Stimulated activated CD4-positive, alpha-beta T cell treated with anti-CD3 and anti-CD28 coated beads, Interleukin-15, amount 100 ng/mL, for 48 hours (primary cell): Measurements from ENCODE around the gene CMPK2.

Experiments used
- DNase-seq, 2 donors: peaks; one replicate each; pipeline ENCODE4 v3.0.0-alpha.2; 2020; ENCODE audit warnings: low read depth in 2 of 2

Gene CMPK2

GRCh38 chr2:6841537-6842287 is 24.0 kb downstream of the CMPK2 start:
- no peak for DNase-seq

DNA sequence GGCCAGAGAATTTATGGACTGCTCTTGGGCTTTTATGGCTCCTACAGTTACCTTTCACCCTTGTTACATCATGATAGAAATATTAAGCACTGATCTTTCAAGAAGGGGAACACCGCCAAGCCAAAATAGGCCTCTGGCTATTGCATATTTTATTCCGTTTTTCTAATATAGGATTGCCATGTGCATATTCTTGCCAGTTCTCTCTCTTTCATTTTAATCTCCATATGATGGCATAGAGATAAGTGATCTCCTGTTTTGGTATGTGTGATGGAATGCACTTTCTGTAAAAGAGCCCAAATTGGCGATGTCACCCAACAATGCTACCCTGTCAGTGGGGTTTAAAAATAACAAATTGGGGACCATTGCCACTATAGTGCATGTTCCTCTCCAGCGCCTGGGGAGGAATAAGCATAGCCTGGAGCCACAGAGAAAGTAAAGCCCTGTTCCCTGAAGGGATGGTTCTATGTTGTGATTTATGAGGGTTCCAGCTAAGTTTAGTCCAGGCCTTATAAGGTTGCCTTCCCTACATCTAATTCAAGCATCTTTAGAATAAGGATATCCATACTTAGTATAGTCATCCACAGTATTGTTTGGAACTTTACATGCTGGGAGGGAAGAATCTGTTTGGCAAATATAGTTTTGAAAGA is 26.9 kb downstream of the CMPK2 start:
- no peak for DNase-seq

DNA sequence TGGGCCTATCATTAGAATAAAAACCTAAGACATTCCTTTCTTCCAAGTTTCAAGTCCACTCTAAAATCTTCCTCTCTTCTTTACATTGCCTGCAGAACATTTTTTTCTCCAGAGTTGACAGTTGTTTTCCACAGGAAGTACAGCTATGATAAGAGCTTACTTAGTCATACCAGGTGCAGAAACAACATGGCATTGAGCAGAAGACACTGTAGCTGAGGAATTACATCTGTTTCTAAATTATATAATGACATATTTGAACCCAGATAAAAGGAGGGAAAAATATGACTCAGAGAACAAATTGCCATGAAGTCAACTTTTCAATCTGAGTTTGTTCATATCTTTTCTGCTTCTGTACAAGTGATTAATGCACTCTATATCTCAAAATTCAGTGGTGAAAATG is 30.2 kb downstream of the CMPK2 start:
- no peak for DNase-seq

DNA sequence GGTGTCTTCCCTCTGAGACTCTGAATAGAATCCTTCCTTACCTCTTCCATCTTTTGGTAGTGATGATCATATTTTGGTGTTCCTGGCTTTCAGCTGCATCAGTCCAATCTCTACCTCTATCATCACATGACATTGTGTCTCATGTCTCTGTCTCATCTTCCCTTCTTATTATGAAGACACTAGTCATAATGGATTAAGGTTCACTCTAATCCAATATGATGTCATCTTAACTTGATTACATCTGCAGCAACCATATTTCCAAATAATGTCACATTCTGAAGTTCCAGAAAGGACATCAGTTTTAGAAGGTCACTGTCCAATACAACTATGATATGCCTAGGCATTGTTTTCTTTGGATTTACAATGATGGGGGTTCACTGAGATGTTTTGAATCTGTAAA is 31.5 kb downstream of the CMPK2 start:
- no peak for DNase-seq

DNA sequence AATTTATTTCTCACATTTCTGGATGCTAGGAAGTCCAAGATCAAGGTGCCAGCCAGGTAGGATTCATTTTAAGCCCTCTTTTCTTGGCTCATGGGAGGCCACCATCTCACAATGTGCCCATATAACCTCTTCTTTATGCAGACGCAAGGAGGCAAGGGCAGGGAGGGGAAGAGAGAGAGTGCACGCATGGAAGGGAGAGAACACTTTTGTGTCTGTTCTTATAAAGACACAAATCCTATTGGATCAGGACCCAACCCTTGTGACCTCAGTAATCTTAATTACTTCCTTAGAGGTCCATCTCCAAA is 32.5 kb downstream of the CMPK2 start:
- no peak for DNase-seq

- DNase-seq, result no peak
These were observed 33.0 kb downstream of the CMPK2 start for GRCh38 chr2:6832596-6833299.

DNA sequence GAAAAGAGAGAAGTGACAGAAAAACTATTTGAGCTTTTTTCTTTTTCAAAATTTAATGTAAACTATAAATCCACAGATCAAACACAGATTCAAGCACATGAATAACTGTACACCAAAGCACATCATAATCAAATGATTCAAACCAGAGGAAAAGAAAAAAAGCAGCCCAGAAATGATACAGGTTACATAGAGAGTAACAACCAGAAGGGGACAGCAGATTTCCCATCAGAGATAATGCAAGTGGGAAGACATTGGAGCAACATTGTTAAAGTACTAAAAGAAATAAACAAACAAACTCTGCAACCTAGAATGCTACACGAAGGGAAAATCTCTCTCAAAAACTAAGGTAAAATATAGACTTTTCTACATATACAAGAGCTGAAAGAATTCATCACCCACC is 34.5 kb downstream of the CMPK2 start:
- no peak for DNase-seq

GRCh38 chr2:6828299-6828584 is 37.5 kb downstream of the CMPK2 start:
- DNase-seq, result no peak

DNA sequence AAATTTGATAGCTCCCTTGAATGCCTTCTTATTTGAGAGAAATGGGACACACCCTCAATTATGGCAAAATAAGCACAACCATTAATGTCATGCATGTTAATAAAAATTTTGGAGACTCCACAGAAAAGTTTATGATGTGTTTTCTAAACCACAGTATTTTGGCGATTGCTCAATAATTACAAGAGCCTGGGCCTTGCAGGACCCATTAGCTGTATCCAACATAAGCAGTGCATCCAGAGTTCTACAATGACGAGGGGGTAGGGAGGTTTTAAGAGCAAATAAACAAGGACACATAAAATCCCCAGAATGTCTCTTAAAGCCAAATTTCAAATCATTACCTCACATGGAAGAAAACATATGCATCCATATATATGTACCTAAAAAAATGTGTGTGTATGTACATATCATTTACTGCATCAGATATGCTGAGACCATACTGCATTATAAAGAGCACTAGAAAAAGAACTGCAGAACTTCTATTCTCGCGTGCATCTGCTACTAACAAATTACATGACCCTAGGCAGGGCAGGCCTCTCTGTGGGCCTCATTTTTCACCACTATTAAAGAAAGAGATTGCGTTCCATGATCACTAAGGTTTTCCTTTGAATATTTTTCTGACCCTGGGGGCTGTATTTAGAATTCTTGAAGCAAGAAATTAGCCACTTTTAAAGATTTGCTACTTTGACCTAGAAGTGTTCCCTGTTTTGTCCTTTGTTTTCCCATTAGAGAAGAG is 38.0 kb downstream of the CMPK2 start:
- DNase-seq, result no peak

DNA sequence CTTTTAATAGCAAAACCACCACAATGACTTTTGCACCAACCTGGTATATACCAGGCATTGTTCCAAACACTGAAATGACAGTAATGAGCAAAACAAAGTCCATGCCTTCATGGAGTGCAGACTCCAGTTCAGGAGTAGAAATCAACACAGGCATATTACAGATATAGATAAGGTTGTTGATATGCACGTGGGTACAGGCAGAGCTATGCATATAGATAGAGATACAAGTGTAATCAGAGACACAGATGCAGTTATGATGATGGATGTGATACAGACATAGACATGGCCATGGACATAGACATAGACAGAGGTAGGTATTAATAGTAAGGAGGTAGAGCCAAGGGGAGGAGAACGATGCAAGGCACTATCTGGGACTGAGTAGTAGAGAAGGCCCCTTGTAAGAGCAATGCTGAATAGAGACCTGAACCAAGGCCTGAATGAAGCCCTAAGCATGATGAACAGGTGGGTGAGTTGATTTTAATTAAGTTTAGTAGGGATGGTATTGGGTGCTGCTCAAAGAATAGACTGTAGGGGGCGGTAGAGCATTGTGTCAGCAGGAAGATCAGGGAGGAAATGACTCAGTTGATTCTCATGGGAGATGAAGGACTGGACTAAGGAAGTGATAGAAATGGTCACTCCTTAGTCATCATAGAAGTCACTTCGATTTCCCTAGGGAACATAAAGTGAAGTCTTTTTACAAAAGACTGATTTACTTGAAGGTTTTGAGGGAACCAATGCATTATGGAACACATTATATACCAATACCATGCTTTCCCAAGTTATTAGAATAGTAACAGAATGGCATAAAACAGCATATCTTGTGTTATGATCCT is 39.4 kb downstream of the CMPK2 start:
- DNase-seq, result peak; percentile 30 to 53

- DNase-seq, result no peak
These were observed 40.7 kb downstream of the CMPK2 start for GRCh38 chr2:6824962-6825361.

DNA sequence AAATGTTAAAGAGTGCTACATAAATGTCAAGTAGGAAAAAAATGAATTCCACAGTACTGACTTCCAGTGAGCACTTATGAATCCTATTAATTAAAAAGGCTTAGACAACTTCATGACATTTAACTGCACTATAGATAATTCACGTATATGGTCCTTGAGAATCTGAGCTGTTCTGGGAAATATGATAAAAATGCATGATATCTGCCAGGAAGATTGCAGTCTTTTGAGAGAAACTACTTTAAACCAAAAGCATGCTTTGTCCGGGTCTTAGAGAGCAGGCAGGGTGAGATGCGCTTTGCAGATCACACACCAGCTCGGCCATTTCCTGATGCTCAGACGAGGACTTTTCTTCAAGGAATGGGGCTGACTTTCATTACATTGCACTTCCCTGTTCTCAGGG is 42.6 kb downstream of the CMPK2 start:
- no peak for DNase-seq

GRCh38 chr2:6822406-6822805 is 43.3 kb downstream of the CMPK2 start:
- no peak for DNase-seq

- no peak for DNase-seq
These were observed 44.7 kb downstream of the CMPK2 start for GRCh38 chr2:6820903-6821584.

DNA sequence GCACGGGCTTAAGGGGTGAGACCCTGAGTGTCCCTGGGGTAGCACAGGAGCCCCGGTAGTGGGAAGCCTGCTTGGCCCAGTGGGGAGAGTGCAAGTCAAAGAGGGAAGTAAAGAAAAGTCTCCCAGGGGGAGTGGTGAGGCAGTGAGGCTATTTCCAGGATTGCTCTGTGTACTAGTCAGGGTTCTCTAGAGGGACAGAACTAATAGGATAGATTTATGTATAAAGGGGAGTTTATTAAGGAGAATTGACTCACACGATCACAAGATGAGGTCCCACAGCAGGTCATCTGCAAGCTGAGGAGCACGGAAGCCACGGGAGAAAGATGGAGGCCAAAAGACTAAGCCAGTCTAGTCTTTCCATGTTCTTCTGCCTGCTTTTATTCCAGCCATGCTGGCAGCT is 45.5 kb downstream of the CMPK2 start:
- DNase-seq, result no peak

- DNase-seq, result no peak
These were observed 46.0 kb downstream of the CMPK2 start for GRCh38 chr2:6819668-6820067.

DNA sequence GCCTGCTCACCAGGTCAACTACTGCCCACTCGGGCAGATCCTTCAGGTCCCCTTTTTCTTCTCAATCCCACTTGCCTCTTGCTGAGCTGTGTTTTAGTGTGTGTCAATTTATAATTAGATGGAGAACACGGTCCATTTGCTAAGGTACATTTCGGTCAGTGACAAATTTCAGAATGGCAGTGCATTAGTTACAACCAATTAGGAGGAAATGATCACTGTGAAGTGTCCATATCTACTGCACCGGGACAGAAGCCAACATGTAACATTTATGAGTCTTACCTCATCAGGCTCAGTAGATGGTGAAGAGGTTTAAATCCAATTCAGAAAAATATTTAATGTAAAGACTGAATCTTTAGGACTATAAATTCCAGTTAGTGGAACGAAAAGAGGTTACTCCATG is 47.7 kb downstream of the CMPK2 start:
- no peak for DNase-seq

DNA sequence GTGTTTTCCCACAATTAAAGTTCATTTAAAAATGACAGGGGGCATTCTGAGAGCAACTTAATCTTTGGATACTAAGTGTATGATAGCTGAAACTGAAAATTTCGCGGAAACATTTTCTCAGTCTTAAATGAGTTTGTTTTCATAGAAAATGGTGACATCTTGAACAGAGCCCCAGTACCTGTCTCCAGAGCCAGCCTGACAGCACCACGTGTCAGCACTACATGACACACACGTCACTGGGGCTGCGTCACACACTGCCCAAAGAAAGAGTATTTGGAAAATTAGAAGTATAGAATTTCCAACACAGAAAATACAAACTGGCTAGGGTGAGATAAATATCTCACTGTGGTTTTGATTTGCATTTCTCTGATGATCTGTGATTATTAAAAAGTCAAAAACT is 50.8 kb downstream of the CMPK2 start:
- no peak for DNase-seq

DNA sequence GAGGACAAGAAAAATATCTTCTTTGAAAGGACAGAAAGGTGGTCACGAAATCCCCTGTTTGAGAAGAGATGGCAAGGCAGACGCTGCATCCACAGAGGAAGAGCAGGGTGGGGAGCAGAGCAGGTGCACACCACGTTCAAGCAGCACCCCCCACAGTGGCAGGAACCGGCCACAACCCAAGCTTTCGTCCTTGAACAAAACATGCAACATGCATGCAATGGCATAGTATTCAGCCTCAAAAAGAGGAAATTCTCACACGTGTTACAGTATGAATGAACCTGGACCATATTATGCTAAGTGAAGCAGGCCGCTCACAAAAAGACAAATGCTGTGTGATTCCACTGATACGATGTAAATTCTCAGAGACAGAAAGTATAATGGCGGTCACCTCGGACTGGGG is 51.4 kb downstream of the CMPK2 start:
- DNase-seq, result no peak

DNA sequence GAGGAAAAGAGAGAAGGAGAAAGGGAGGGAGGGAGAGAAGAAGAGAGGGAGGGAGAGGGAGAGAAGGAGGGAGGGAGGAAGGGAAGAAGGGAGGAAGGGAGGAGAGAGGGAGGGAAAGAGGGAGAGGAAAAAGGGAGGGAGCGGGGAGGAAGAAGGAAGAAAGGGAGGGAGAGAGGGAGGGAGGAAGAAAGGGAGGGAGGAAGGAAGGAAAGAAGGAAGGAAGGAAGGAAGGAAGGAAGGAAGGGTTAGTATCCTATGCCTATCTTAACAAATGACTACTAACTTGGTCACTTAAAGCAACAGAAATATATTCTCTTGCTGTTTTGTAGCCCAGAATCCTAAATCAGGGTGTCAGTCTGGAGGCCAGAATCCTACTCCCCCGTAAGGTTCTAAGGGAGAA is 52.1 kb downstream of the CMPK2 start:
- DNase-seq, result no peak

DNA sequence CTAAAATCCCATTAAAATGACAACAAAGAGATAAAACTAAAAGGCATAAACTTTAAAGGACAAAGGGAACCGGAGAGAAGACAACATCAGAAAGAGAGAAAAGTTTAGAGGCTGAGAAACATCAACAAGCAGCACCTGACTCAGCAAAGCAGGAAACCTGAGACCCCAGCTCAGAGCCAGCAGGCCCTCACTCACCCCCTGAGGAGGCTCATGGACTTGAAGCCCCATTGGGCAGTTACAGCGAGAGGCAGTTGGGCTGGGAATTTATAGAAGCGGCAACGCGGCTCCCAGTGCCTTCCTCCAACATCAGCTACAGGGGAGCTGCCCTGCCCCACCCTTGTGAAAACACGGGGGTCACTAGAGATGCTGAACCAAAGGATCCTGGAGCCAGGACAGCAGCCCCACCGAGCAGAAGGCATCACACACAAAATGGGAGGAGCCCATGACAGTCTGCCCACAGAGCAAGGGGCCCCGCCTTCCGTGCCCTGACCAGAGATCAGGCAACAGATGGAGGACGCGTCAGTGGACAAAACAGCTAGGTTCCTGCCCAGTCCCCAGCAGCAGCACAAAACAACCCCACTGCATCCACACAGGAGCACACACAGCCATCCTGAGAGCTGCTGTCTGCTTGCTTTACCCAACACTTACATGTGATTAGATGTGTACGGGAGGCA is 52.7 kb downstream of the CMPK2 start:
- no peak for DNase-seq
